ENCODE results near the gene UPB1.
"Not testable (repeated sequence)": the region's sequence is repeated elsewhere in the genome, so short reads cannot be mapped to it uniquely, and the experiment has no call there.

The UPB1 gene

GRCh38 chr22:24506802-24507438, 11.8 kb downstream of the UPB1 start:
- peak; percentile 78 for DNase-seq

- DNase-seq = no peak
Observed at GRCh38 chr22:24507716-24508115, 12.6 kb downstream of the UPB1 start.

GRCh38 chr22:24510637-24511625, 15.8 kb downstream of the UPB1 start:
- DNase-seq = no peak

- no peak for DNase-seq
Observed at GRCh38 chr22:24512043-24512442, 16.9 kb downstream of the UPB1 start.

- DNase-seq = no peak
Observed at GRCh38 chr22:24513378-24514240, 18.5 kb downstream of the UPB1 start.

GRCh38 chr22:24514241-24515026, 19.3 kb downstream of the UPB1 start:
- no peak for DNase-seq

- DNase-seq = no peak
Observed at GRCh38 chr22:24515027-24515338, 19.9 kb downstream of the UPB1 start.

- DNase-seq = no peak
Observed at GRCh38 chr22:24516301-24516737, 21.2 kb downstream of the UPB1 start.

GRCh38 chr22:24517446-24517845, 22.3 kb downstream of the UPB1 start:
- no peak for DNase-seq

GRCh38 chr22:24518228-24518627, 23.1 kb downstream of the UPB1 start:
- no peak for DNase-seq

GRCh38 chr22:24518771-24519485, 23.8 kb downstream of the UPB1 start:
- DNase-seq = no peak

GRCh38 chr22:24519496-24519895, 24.4 kb downstream of the UPB1 start:
- DNase-seq = no peak

GRCh38 chr22:24521791-24522245, 26.7 kb downstream of the UPB1 start:
- peak; percentile 90 for DNase-seq

- no peak for DNase-seq
Observed at GRCh38 chr22:24523873-24524272, 28.7 kb downstream of the UPB1 start.

- DNase-seq = peak; percentile 25
Observed at GRCh38 chr22:24525416-24526037, 30.4 kb downstream of the UPB1 start.

GRCh38 chr22:24526191-24526590, 31.1 kb downstream of the UPB1 start:
- no peak for DNase-seq

GRCh38 chr22:24529898-24530297, 34.8 kb downstream of the UPB1 start:
- DNase-seq = no peak

- DNase-seq = not testable (repeated sequence)
Observed at GRCh38 chr22:24530968-24531367, 35.8 kb downstream of the UPB1 start.

- DNase-seq = no peak
Observed at GRCh38 chr22:24532075-24532474, 36.9 kb downstream of the UPB1 start.

- no peak for DNase-seq
Observed at GRCh38 chr22:24535348-24535747, 40.2 kb downstream of the UPB1 start.

- DNase-seq = no peak
Observed at GRCh38 chr22:24536089-24536488, 41.0 kb downstream of the UPB1 start.

All from NCI-H1105 (cell line).